Smooth muscle cell (in vitro differentiated cells): Measurements from ENCODE around the gene ARSG. TPM values are rescaled to one million over a fixed set of nuclear protein-coding genes. Genes with fewer than 3 reads are reported as not detected.

Experiments used
- DNase-seq: peaks from one replicate; lab custom pipeline; 2025; ENCODE audit not compliant: unreplicated experiment; lab: John Stamatoyannopoulos, UW
- H2AFZ ChIP-seq: fragments of 200-600 bp; sonication (generic); 2 replicates; pipeline ENCODE4 v1.6.0; 2016; ENCODE audit warnings: antibody characterized with exemption, low read depth, mild to moderate bottlenecking
- H3F3A ChIP-seq: fragments of 200-600 bp; sonication (generic); 2 replicates; pipeline ENCODE4 v1.6.0; 2017; ENCODE audit warnings: antibody characterized with exemption, low read depth
- H3K27ac ChIP-seq: fragments of 200-600 bp; sonication (generic); 2 replicates; pipeline ENCODE4 v1.5.1; 2016; ENCODE audit warnings: low read depth, mild to moderate bottlenecking
- H3K27me3 ChIP-seq: fragments of 200-600 bp; sonication (generic); 2 replicates; pipeline ENCODE4 v1.6.1; 2016; ENCODE audit warnings: low read depth, mild to moderate bottlenecking
- H3K36me3 ChIP-seq: fragments of 200-600 bp; sonication (generic); 2 replicates; pipeline ENCODE4 v1.5.1; 2016; ENCODE audit warnings: low read depth
- H3K4me1 ChIP-seq: fragments of 200-600 bp; sonication (generic); 2 replicates; pipeline ENCODE4 v1.5.1; 2016; ENCODE audit warnings: low read depth
- H3K4me2 ChIP-seq: fragments of 200-600 bp; sonication (generic); 2 replicates; pipeline ENCODE4 v1.6.0; 2016; ENCODE audit warnings: mild to moderate bottlenecking
- H3K4me3 ChIP-seq: fragments of 200-600 bp; sonication (generic); 2 replicates; pipeline ENCODE4 v1.5.1; 2016; ENCODE audit warnings: mild to moderate bottlenecking
- H3K79me2 ChIP-seq: fragments of 200-600 bp; sonication (generic); 2 replicates; pipeline ENCODE4 v1.6.0; 2016; ENCODE audit warnings: low read depth, mild to moderate bottlenecking
- H3K9ac ChIP-seq: fragments of 200-600 bp; sonication (generic); 2 replicates; pipeline ENCODE4 v1.6.0; 2016; ENCODE audit warnings: low read depth
- H3K9me3 ChIP-seq: fragments of 200-600 bp; sonication (generic); replicated peaks from 2 replicates; pipeline ENCODE4 v1.5.1; 2016; ENCODE audit warnings: low read depth
- H4K20me1 ChIP-seq: fragments of 200-600 bp; sonication (generic); 2 replicates; pipeline ENCODE4 v1.6.0; 2016; ENCODE audit warnings: low read depth
- CTCF ChIP-seq: fragments of 200-600 bp; sonication (generic); IDR thresholded peaks from 2 replicates; pipeline ENCODE4 v1.5.1; 2017; ENCODE audit warnings: borderline replicate concordance, mild to moderate bottlenecking, antibody characterized with exemption; ENCODE audit not compliant: insufficient read depth, poor library complexity, severe bottlenecking
- WGBS: methylation state at CpG from one replicate; pipeline ENCODE4 v1.1.7; 2016; ENCODE audit warnings: low lambda C conversion rate; 5-methylcytosine and 5-hydroxymethylcytosine counted together
- polyA plus RNA-seq: library from polyadenylated mRNA; unstranded; fragments of >200 nt; fragmentation: Nextera tagmentation; extraction: Ambion mirVana; gene quantifications from 2 replicates; pipeline ENCODE4 v1.2.1, GENCODE V29; 2016
- total RNA-seq: library from RNA; depleted of rRNA; stranded (reverse); fragments of >200 nt; gene quantifications from 2 replicates; pipeline ENCODE4 v1.2.3, GENCODE V29; 2014

Gene ARSG
- total and polyA plus RNA-seq, 2 experiments from 2014 or later, result 1.0 to 2.4 TPM

GRCh38 chr17:68457539-68458259 lies 166.4 kb downstream of the ARSG start:
- DNase-seq, result peak; percentile 97
- Histone ChIP-seq H2AFZ (peak overlapping the region; percentile 22), H3K79me2 (peaks cover 30% of the 10 kb centered on the region), H3K9me3 (no peaks in the 10 kb centered on the region), H3F3A (peaks cover 19% of the 10 kb centered on the region), H3K4me1 (peaks cover 1% of the 10 kb centered on the region), H3K27ac (peak overlapping the region; percentile 65), H3K4me2 (peak overlapping the region; percentile 83), H3K9ac (peak overlapping the region; percentile 44), H4K20me1 (peaks cover 37% of the 10 kb centered on the region), H3K4me3 (peak overlapping the region; percentile 54), H3K36me3 (no peaks in the 10 kb centered on the region), H3K27me3 (no peaks in the 10 kb centered on the region)
- WGBS, result 2% methylated on average over 34 of the region's 54 CpGs
- no peak for TF ChIP-seq CTCF

- Histone ChIP-seq H3K79me2 (peaks cover 23% of the 10 kb centered on the region), H3F3A (peaks cover 19% of the 10 kb centered on the region), H3K9me3 (no peaks in the 10 kb centered on the region), H3K4me1 (peaks cover 3% of the 10 kb centered on the region), H3K27me3 (no peaks in the 10 kb centered on the region), H4K20me1 (peaks cover 29% of the 10 kb centered on the region), H3K4me2 (peak overlapping the region; percentile 83), H3K27ac (peak overlapping the region; percentile 65), H3K36me3 (no peaks in the 10 kb centered on the region), H3K4me3 (peak overlapping the region; percentile 54), H3K9ac (peak overlapping the region; percentile 44), H2AFZ (peak overlapping the region; percentile 22)
- no peak for DNase-seq
- 73% methylated on average over 12 of the region's 12 CpGs for WGBS
- TF ChIP-seq CTCF, result no peak
These were observed 167.2 kb downstream of the ARSG start for GRCh38 chr17:68458260-68459036.

GRCh38 chr17:68459037-68459639 lies 167.8 kb downstream of the ARSG start:
- Histone ChIP-seq H3K9me3 (no peaks in the 10 kb centered on the region), H3K4me3 (no peak overlapping the region), H3K4me2 (no peak overlapping the region), H3K36me3 (no peaks in the 10 kb centered on the region), H3K9ac (no peak overlapping the region), H3K27me3 (no peaks in the 10 kb centered on the region), H2AFZ (peak overlapping the region; percentile 25), H4K20me1 (peaks cover 23% of the 10 kb centered on the region), H3F3A (peaks cover 19% of the 10 kb centered on the region), H3K79me2 (peaks cover 16% of the 10 kb centered on the region), H3K4me1 (peaks cover 3% of the 10 kb centered on the region), H3K27ac (no peak overlapping the region)
- TF ChIP-seq CTCF, result no peak
- no peak for DNase-seq
- 71% methylated on average over 1 of the region's 1 CpG for WGBS
